Upper lobe of left lung (tissue), 6 donors: ENCODE data around the gene CTNNAL1. TPM values are rescaled to one million over a fixed set of nuclear protein-coding genes. Genes with fewer than 3 reads are reported as not detected.
A peak's percentile ranks its signal among the peaks of the same experiment; 100 is the strongest.
"Not testable (repeated sequence)": the region's sequence is repeated elsewhere in the genome, so short reads cannot be mapped to it uniquely, and the experiment has no call there.

Experiments used
- ATAC-seq, 2 donors: fragments of 200-7000 bp; cut with Tn5 transposase; one replicate each; pipeline ENCODE4 v1.9.1; 2022; ENCODE audit warnings: mild to moderate bottlenecking in 2 of 2, moderate library complexity in 2 of 2; ENCODE audit not compliant: low FRiP score in 2 of 2
- DNase-seq, 2 donors: peaks; one replicate each; pipeline ENCODE4 v3.0.0-alpha.2; 2019 to 2020
- H3K27ac ChIP-seq, 4 donors: fragments of 200-600 bp; sonication (generic); one replicate each; pipeline ENCODE4 v1.5.1; 2016 to 2019
- H3K27me3 ChIP-seq, 4 donors: fragments of 200-600 bp; sonication (generic); one replicate each; pipeline ENCODE4 v1.5.1; 2017 to 2019
- H3K36me3 ChIP-seq, 4 donors: fragments of 200-600 bp; sonication (generic); one replicate each; pipeline ENCODE4 v1.5.1; 2016 to 2019
- H3K4me1 ChIP-seq, 4 donors: fragments of 200-600 bp; sonication (generic); one replicate each; pipeline ENCODE4 v1.5.1; 2018 to 2019
- H3K4me3 ChIP-seq, 4 donors: fragments of 200-600 bp; sonication (generic); one replicate each; pipeline ENCODE4 v1.5.1; 2017 to 2019; ENCODE audit warnings: mild to moderate bottlenecking in 2 of 4, moderate library complexity in 1 of 4
- H3K9me3 ChIP-seq, 4 donors: fragments of 200-600 bp; sonication (generic); one replicate each; pipeline ENCODE4 v1.5.1; 2018 to 2019
- EP300 ChIP-seq, 4 donors: sonication (generic); formaldehyde crosslinking; IDR thresholded peaks; one replicate each; pipeline ENCODE4 v1.5.1; 2017; ENCODE audit warnings: antibody characterized with exemption in 4 of 4, control low read depth in 2 of 4
- POLR2A ChIP-seq, 4 donors: fragments of 450-650 bp; IDR thresholded peaks; one replicate each; pipeline ENCODE4 v1.5.1; 2016 to 2017; ENCODE audit warnings: antibody characterized with exemption in 4 of 4, mild to moderate bottlenecking in 2 of 4
- POLR2AphosphoS5 ChIP-seq, 2 donors: sonication (generic); formaldehyde crosslinking; IDR thresholded peaks; one replicate each; pipeline ENCODE4 v1.5.1; 2017; ENCODE audit warnings: antibody characterized with exemption in 2 of 2
- whole genome bisulfite sequencing, 2 donors: methylation state at CpG; one replicate each; pipeline ENCODE4 v1.1.5; 2017 to 2018; 5-methylcytosine and 5-hydroxymethylcytosine counted together
- total RNA-seq, 6 donors: library from RNA; depleted of rRNA in 4 of 6; stranded (reverse); fragments of >200 nt in 4 of 6; gene quantifications; one replicate each; pipeline versions ENCODE4 v1.1.0 to v1.2.1, GENCODE V29; 2016 to 2021
- TF ChIP-seq, protein P1 (sequence below), 6 experiments: fragments of 450-650 bp in 4 of 6; fragments of 200-600 bp in 2 of 6; sonication (generic) in 2 of 6; IDR thresholded peaks; one replicate each; pipeline ENCODE4 v1.5.1; 2016 to 2019; ENCODE audit warnings: antibody characterized with exemption in 6 of 6
- donor health status: DM: no; HTN: no; CAD: no; lungs with moderate emphysema.
- donor health status: DM: no; HTN: yes; CAD: no; lungs with severe emphysema.

The CTNNAL1 gene, protein sequence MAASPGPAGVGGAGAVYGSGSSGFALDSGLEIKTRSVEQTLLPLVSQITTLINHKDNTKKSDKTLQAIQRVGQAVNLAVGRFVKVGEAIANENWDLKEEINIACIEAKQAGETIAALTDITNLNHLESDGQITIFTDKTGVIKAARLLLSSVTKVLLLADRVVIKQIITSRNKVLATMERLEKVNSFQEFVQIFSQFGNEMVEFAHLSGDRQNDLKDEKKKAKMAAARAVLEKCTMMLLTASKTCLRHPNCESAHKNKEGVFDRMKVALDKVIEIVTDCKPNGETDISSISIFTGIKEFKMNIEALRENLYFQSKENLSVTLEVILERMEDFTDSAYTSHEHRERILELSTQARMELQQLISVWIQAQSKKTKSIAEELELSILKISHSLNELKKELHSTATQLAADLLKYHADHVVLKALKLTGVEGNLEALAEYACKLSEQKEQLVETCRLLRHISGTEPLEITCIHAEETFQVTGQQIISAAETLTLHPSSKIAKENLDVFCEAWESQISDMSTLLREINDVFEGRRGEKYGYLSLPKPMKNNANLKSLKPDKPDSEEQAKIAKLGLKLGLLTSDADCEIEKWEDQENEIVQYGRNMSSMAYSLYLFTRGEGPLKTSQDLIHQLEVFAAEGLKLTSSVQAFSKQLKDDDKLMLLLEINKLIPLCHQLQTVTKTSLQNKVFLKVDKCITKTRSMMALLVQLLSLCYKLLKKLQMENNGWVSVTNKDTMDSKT
- total RNA-seq, result 10 to 100 TPM; 10.5 to 59.6 (median 25.9) TPM

DNA sequence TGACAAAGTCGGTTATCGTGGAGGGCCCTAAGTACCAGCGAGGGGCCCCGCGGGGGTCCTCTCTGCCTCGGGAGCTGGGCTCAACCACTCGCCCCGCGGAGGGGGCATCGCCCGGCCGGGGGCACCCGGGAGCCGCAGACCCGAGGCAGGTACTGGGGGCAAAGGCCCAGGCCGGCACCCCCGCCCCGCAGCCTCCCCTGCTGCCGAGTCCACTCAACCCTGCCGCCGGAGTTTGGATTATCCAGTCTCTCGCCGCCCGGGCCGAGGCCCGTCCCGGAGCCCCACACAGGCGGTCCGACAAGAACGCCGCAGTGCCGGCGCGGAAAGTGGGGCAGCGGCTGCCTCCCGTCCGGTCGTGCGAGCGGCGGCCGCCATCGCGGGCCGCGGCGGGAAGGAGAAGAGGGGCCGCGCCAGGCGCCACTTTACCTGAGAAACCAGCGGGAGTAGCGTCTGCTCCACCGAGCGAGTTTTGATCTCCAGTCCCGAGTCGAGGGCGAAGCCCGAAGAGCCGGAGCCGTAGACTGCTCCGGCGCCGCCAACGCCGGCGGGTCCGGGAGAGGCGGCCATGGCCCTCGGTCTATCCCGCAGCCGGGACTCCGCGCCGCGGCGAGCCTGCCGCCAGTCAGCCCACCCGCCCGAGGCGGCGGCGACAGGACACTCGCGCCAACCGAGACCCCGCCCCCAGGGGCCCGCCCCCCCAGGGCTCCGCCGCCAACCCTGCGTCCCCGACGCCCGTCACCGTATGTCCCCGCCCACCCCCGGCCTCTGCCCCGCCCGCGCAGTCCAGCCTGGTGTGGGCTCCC is at the start of gene CTNNAL1:
CTNNAL1 (minus strand) TSS at position 624 of the 803 bp plus-strand sequence; CDS start at position 567, 57 bp downstream.
- ATAC-seq (peak; percentile 97), DNase-seq (peak; percentile 95 to 99)
- Histone ChIP-seq H3K4me3 (peak within 1 kb of the TSS; percentile 71 to 91 (median 75)), H3K27me3 (no peaks in the 10 kb centered on the region), H3K27ac (peak within 1 kb of the TSS; percentile 86 to 98 (median 92)), H3K4me1 (peaks cover 24 to 58% (median 36%) of the 10 kb centered on the region in 4 donors), H3K9me3 (no peaks in the 10 kb centered on the region), H3K36me3 (no peaks in the 10 kb centered on the region)
- WGBS, 2 donors, result 0% methylated on average over 19 to 39 of the region's 99 CpGs
- TF ChIP-seq POLR2AphosphoS5 (IDR thresholded peaks at IDR 0.05) (peak; percentile 67 to 94), EP300 (IDR thresholded peaks at IDR 0.05) (no peak), POLR2A (IDR thresholded peaks at IDR 0.05) (peak in 3 of 4 donors; percentile 83 to 84 (median 84))

GRCh38 chr9:109062543-109062942 is 49.2 kb upstream of the CTNNAL1 start:
- WGBS, 2 donors, result 64 to 73% methylated on average over 6 of the region's 6 CpGs
- TF ChIP-seq, protein P1, sequence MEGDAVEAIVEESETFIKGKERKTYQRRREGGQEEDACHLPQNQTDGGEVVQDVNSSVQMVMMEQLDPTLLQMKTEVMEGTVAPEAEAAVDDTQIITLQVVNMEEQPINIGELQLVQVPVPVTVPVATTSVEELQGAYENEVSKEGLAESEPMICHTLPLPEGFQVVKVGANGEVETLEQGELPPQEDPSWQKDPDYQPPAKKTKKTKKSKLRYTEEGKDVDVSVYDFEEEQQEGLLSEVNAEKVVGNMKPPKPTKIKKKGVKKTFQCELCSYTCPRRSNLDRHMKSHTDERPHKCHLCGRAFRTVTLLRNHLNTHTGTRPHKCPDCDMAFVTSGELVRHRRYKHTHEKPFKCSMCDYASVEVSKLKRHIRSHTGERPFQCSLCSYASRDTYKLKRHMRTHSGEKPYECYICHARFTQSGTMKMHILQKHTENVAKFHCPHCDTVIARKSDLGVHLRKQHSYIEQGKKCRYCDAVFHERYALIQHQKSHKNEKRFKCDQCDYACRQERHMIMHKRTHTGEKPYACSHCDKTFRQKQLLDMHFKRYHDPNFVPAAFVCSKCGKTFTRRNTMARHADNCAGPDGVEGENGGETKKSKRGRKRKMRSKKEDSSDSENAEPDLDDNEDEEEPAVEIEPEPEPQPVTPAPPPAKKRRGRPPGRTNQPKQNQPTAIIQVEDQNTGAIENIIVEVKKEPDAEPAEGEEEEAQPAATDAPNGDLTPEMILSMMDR (IDR thresholded peaks at IDR 0.05), result no peak
- TF ChIP-seq EP300 (IDR thresholded peaks at IDR 0.05), result no peak
- TF ChIP-seq POLR2A (IDR thresholded peaks at IDR 0.05), result no peak
- TF ChIP-seq POLR2AphosphoS5 (IDR thresholded peaks at IDR 0.05), result no peak
- peaks cover 0 to 4% (median 0%) of the 10 kb centered on the region in 4 donors for H3K4me1 ChIP-seq
- ATAC-seq (no peak), DNase-seq (no peak)
- peaks cover 0 to 87% (median 48%) of the 10 kb centered on the region in 4 donors for H3K36me3 ChIP-seq
- H3K4me3 ChIP-seq, result no peak overlapping the region
- H3K27me3 ChIP-seq, result no peaks in the 10 kb centered on the region
- no peak overlapping the region for H3K27ac ChIP-seq
- no peaks in the 10 kb centered on the region for H3K9me3 ChIP-seq

GRCh38 chr9:109060191-109060590 is 46.9 kb upstream of the CTNNAL1 start:
- H3K27me3 ChIP-seq, result no peaks in the 10 kb centered on the region
- H3K36me3 ChIP-seq, result peaks cover 7 to 97% (median 57%) of the 10 kb centered on the region in 4 donors
- H3K27ac ChIP-seq, result no peak overlapping the region
- DNase-seq (no peak), ATAC-seq (no peak)
- H3K4me1 ChIP-seq, result peaks cover 0 to 4% (median 0%) of the 10 kb centered on the region in 4 donors
- H3K9me3 ChIP-seq, result no peaks in the 10 kb centered on the region
- TF ChIP-seq POLR2A (IDR thresholded peaks at IDR 0.05), result no peak
- TF ChIP-seq, protein P1 (IDR thresholded peaks at IDR 0.05), result no peak
- no peak for TF ChIP-seq EP300 (IDR thresholded peaks at IDR 0.05)
- TF ChIP-seq POLR2AphosphoS5 (IDR thresholded peaks at IDR 0.05), result no peak
- H3K4me3 ChIP-seq, result no peak overlapping the region
- WGBS, 2 donors, result 50 to 92% methylated on average over 3 of the region's 3 CpGs

GRCh38 chr9:109053121-109053520 is 39.8 kb upstream of the CTNNAL1 start:
- not testable (repeated sequence) for H3K27ac ChIP-seq, H3K4me1 ChIP-seq, H3K27me3 ChIP-seq, ATAC-seq, H3K4me3 ChIP-seq, DNase-seq, H3K9me3 ChIP-seq
- H3K36me3 ChIP-seq, result peaks cover 15 to 90% (median 51%) of the 10 kb centered on the region in 4 donors
- 92 to 94% methylated on average over 4 of the region's 4 CpGs for WGBS, 2 donors

DNA sequence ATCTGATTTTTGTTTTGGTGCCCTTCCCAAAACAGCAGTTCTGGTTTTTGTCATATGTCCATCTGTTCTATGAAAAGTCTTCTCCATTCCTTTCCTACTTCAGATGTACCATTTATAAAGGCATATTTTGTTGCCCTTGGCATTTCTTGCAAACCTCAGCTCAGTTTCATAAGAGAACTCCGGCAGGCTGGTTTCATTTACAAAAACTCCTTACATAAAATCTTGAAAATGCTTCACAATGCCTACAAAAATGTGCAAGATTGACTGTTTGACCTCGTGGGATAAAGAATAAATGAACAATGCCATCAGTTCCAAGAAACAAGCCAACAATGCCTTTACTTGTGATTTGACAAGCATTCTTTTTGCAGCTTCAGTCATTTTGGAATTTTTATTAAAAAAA is 39.1 kb upstream of the CTNNAL1 start:
- ATAC-seq, result no peak
- no peak overlapping the region for H3K27ac ChIP-seq
- no peaks in the 10 kb centered on the region for H3K27me3 ChIP-seq
- 62 to 81% methylated on average over 2 of the region's 2 CpGs for WGBS, 2 donors
- no peak for DNase-seq
- H3K4me3 ChIP-seq, result no peak overlapping the region
- peaks cover 0 to 6% (median 0%) of the 10 kb centered on the region in 4 donors for H3K4me1 ChIP-seq
- H3K9me3 ChIP-seq, result no peaks in the 10 kb centered on the region
- TF ChIP-seq, protein P1 (IDR thresholded peaks at IDR 0.05), result no peak
- TF ChIP-seq EP300 (IDR thresholded peaks at IDR 0.05) (no peak), POLR2A (IDR thresholded peaks at IDR 0.05) (no peak), POLR2AphosphoS5 (IDR thresholded peaks at IDR 0.05) (no peak)
- peaks cover 15 to 93% (median 54%) of the 10 kb centered on the region in 4 donors for H3K36me3 ChIP-seq
